Posterior vena cava (tissue), 2 donors: Measurements from ENCODE around the gene DMWD. TPM values are rescaled to one million over a fixed set of nuclear protein-coding genes. Genes with fewer than 3 reads are reported as not detected.
"Not testable (repeated sequence)": the region's sequence is repeated elsewhere in the genome, so short reads cannot be mapped to it uniquely, and the experiment has no call there.

Experiments used
- DNase-seq: peaks from one replicate; pipeline ENCODE4 v3.0.0-alpha.2; 2020; ENCODE audit warnings: low spot score
- intact Hi-C, 2 donors: fragments of 100-400 bp; cut with DNase I; formaldehyde crosslinking; loops; one replicate each; pipeline versions ENCODE4 v1.14.1 to v1.14.2; 2022 to 2023
- total RNA-seq, 2 donors: library from RNA; stranded (reverse); fragmentation: NEBNext Ultra II Directional; extraction: Animal tissue kit (Norgen Biotek cat#: 25700); gene quantifications; one replicate each; pipeline ENCODE4 v1.2.1, GENCODE V29; 2021
- donor health status: DM: yes; HTN: yes; CAD: no.
- donor health status: DM: yes; HTN: yes; CAD: no.

DMWD gene
- total RNA-seq, 2 donors from 2014 or later, result 50.9 to 61.1 TPM

- DNase-seq, result no peak
- intact Hi-C loops, result no loop called here
These were observed 25.2 kb upstream of the DMWD start for GRCh38 chr19:45817725-45818301.

- DNase-seq, result peak; percentile 98
- intact Hi-C loops, result no loop called here
These were observed 24.5 kb upstream of the DMWD start for GRCh38 chr19:45817010-45817724.

GRCh38 chr19:45816236-45817009 lies 23.8 kb upstream of the DMWD start:
- intact Hi-C loops, result no loop called here
- DNase-seq, result no peak

GRCh38 chr19:45815481-45816216 lies 23.0 kb upstream of the DMWD start:
- intact Hi-C loops, result no loop called here
- no peak for DNase-seq

GRCh38 chr19:45814851-45815480 lies 22.3 kb upstream of the DMWD start, which contains the start of gene RSPH6A:
Gene RSPH6A (minus strand): TSS chr19:45815308. CDS start chr19:45815176, 132 bp downstream.
- DNase-seq, result no peak
- intact Hi-C loops, result no loop called here

- no peak for DNase-seq
- intact Hi-C loops, result no loop called here
These were observed 21.6 kb upstream of the DMWD start for GRCh38 chr19:45814166-45814780.

- intact Hi-C loops, result no loop called here
- DNase-seq, result no peak
These were observed 19.7 kb upstream of the DMWD start for GRCh38 chr19:45812297-45812696.

GRCh38 chr19:45809643-45810159 lies 17.1 kb upstream of the DMWD start:
- intact Hi-C loops, result no loop called here
- no peak for DNase-seq

GRCh38 chr19:45805719-45806118 lies 13.1 kb upstream of the DMWD start:
- intact Hi-C loops, result no loop called here
- DNase-seq, result no peak

- no peak for DNase-seq
- intact Hi-C loops, result no loop called here
These were observed 12.2 kb upstream of the DMWD start for GRCh38 chr19:45804959-45805230.

GRCh38 chr19:45804140-45804958 lies 11.7 kb upstream of the DMWD start:
- DNase-seq, result no peak
- intact Hi-C loops, result no loop called here

- DNase-seq, result no peak
- intact Hi-C loops, result no loop called here
These were observed 9.0 kb upstream of the DMWD start for GRCh38 chr19:45801603-45802175.

- DNase-seq, result no peak
- intact Hi-C loops, result no loop called here
These were observed 7.5 kb upstream of the DMWD start for GRCh38 chr19:45800070-45800553.

GRCh38 chr19:45799541-45799940 lies 6.9 kb upstream of the DMWD start:
- intact Hi-C loops, result loop anchor here in 1 of 2 donors (10.0 kb wide), 1 partner anchor 85 kb away; no protein-coding TSS in a partner anchor
- DNase-seq, result not testable (repeated sequence)

GRCh38 chr19:45798995-45799517 lies 6.4 kb upstream of the DMWD start:
- no peak for DNase-seq
- intact Hi-C loops, result loop anchor here in 1 of 2 donors (10.0 kb wide), 1 partner anchor 84 kb away; no protein-coding TSS in a partner anchor

- no peak for DNase-seq
- intact Hi-C loops, result loop anchor here in 1 of 2 donors (10.0 kb wide), 1 partner anchor 80 kb away; no protein-coding TSS in a partner anchor
These were observed 2.0 kb upstream of the DMWD start for GRCh38 chr19:45794627-45795026.

- DNase-seq, result no peak
- intact Hi-C loops, result loop anchor here in 1 of 2 donors (10.0 kb wide), 1 partner anchor 79 kb away; no protein-coding TSS in a partner anchor
These were observed 1.2 kb upstream of the DMWD start for GRCh38 chr19:45793876-45794275.
